HepG2 (cell line): ENCODE measurements around the gene LCK. TPM values are rescaled to one million over a fixed set of nuclear protein-coding genes. Genes with fewer than 3 reads are reported as not detected.

Source experiments
- ATAC-seq: fragments of 200-7000 bp; cut with Tn5 transposase; 3 replicates; pipeline ENCODE4 v1.9.1; 2020; ENCODE audit warnings: mild to moderate bottlenecking, moderate library complexity
- BruUV-seq: library from RNA; stranded (reverse); fragments of 400-500 nt; replicated peaks from 2 replicates; lab custom pipeline; 2021; lab: Mats Ljungman, UMichigan
- CTCF ChIA-PET: fragments of 300-600 bp; formaldehyde crosslinking; extraction: SDS; loops from one replicate; lab custom pipeline; 2021; ENCODE audit warnings: low total read pairs, inconsistent platforms, low intra/inter-chr PET ratio; lab: Yijun Ruan, JAX
- POLR2A ChIA-PET: fragments of 350-600 bp; sonication (Branson Sonifier 250); formaldehyde crosslinking; loops from one replicate; lab custom pipeline; 2020; ENCODE audit warnings: antibody characterized with exemption, inconsistent platforms; lab: Yijun Ruan, JAX
- DNase-seq: peaks from one replicate; pipeline ENCODE4 v3.0.0-alpha.2; 2015; ENCODE audit warnings: low spot score
- FAIRE-seq: peaks from 3 replicates; lab custom pipeline; 2011; peaks lifted over from hg19 to GRCh38; lab: Jason Lieb, UNC
- H2AFZ ChIP-seq: one replicate; pipeline ENCODE4 v1.6.1; 2011; ENCODE audit warnings: low read length, inconsistent platforms
- H3K27ac ChIP-seq: fragments of 300-600 bp; 3 replicates; pipeline ENCODE4 v1.8.0; 2011; ENCODE audit warnings: mixed run types, mild to moderate bottlenecking, mixed read lengths, low read length, inconsistent platforms; ENCODE audit not compliant: insufficient read depth; ENCODE audit errors: extremely low read length
- H3K27me3 ChIP-seq, 2 experiments: fragments of 200-600 bp in 1 of 2; 2 replicates in 1 of 2; 3 replicates in 1 of 2; pipeline versions ENCODE4 v1.6.0 to v1.8.0; 2011; ENCODE audit warnings: low read length in 2 of 2, mild to moderate bottlenecking in 2 of 2, moderate library complexity in 2 of 2, inconsistent platforms in 1 of 2; ENCODE audit not compliant: insufficient read depth in 2 of 2, control insufficient read depth in 1 of 2
- H3K36me3 ChIP-seq, 2 experiments: fragments of 200-600 bp in 1 of 2; replicated peaks in 1 of 2; 2 replicates in 1 of 2; 3 replicates in 1 of 2; pipeline versions ENCODE4 v1.5.1 to v1.8.0; 2011; ENCODE audit warnings: low read length in 2 of 2, inconsistent platforms in 1 of 2; ENCODE audit not compliant: insufficient read depth in 2 of 2, control insufficient read depth in 1 of 2
- H3K4me1 ChIP-seq: 2 replicates; pipeline ENCODE4 v1.5.1; 2012; ENCODE audit warnings: low read length, inconsistent platforms; ENCODE audit not compliant: insufficient read depth
- H3K4me2 ChIP-seq: 2 replicates; pipeline ENCODE4 v1.6.0; 2011; ENCODE audit warnings: low read depth, low read length, inconsistent platforms
- H3K4me3 ChIP-seq, 3 experiments: fragments of 200-600 bp in 1 of 3; sonication (generic), shearing (Covaris generic) in 1 of 3; replicated peaks in 1 of 3; 2 replicates each; pipeline ENCODE4 v1.5.1; 2011 to 2016; ENCODE audit warnings: low read length in 3 of 3, inconsistent platforms in 2 of 3, low read depth in 2 of 3, mild to moderate bottlenecking in 2 of 3, control low read depth in 1 of 3, mixed read lengths in 1 of 3; ENCODE audit not compliant: insufficient read depth in 1 of 3
- H3K79me2 ChIP-seq: one replicate; pipeline ENCODE4 v1.6.1; 2011; ENCODE audit warnings: low read length, inconsistent platforms; ENCODE audit not compliant: insufficient read depth
- H3K9ac ChIP-seq: 2 replicates; pipeline ENCODE4 v1.6.0; 2011; ENCODE audit warnings: mild to moderate bottlenecking, low read depth, low read length, inconsistent platforms; ENCODE audit not compliant: insufficient read depth
- H3K9me3 ChIP-seq: 2 replicates; pipeline ENCODE4 v1.5.1; 2012; ENCODE audit warnings: mild to moderate bottlenecking, low read length
- H4K20me1 ChIP-seq: 2 replicates; pipeline ENCODE4 v1.6.0; 2011; ENCODE audit warnings: inconsistent platforms, mild to moderate bottlenecking, low read length, moderate library complexity; ENCODE audit not compliant: insufficient read depth
- CERS6 ChIP-seq: sonication (generic); formaldehyde crosslinking; IDR thresholded peaks from 2 replicates; pipeline ENCODE4 v1.5.0; 2020; ENCODE audit warnings: missing genetic modification reagents
- CHD4 ChIP-seq: fragments of 200-600 bp; sonication (generic); IDR thresholded peaks from 2 replicates; pipeline ENCODE4 v1.7.0; 2017; ENCODE audit warnings: mild to moderate bottlenecking, low read length, borderline replicate concordance
- EEA1 ChIP-seq: sonication (generic); formaldehyde crosslinking; IDR thresholded peaks from 2 replicates; pipeline ENCODE4 v1.5.1; 2020; ENCODE audit warnings: mild to moderate bottlenecking, missing genetic modification reagents, borderline replicate concordance
- ELF3 ChIP-seq: IDR thresholded peaks from 2 replicates; pipeline ENCODE4 v1.6.1; 2016; ENCODE audit warnings: missing genetic modification reagents, missing compliant biosample characterization
- EP300 ChIP-seq, 3 experiments: sonication (generic) in 1 of 3; formaldehyde crosslinking in 1 of 3; IDR thresholded peaks; 2 replicates each; pipeline versions ENCODE4 v1.5.1 to v1.6.1; 2011 to 2020; ENCODE audit warnings: low read depth in 2 of 3, low read length in 2 of 3, borderline replicate concordance in 1 of 3, improper control_type of control experiment in 1 of 3, mild to moderate bottlenecking in 1 of 3, missing genetic modification reagents in 1 of 3, moderate library complexity in 1 of 3
- ETV5 ChIP-seq: IDR thresholded peaks from 2 replicates; pipeline ENCODE4 v1.6.1; 2018; ENCODE audit warnings: missing biosample characterization, missing genetic modification reagents, inconsistent platforms, borderline replicate concordance
- FOXM1 ChIP-seq: sonication (generic); formaldehyde crosslinking; IDR thresholded peaks from 2 replicates; pipeline ENCODE4 v1.5.0; 2020; ENCODE audit warnings: missing genetic modification reagents
- MED1 ChIP-seq: sonication (generic); formaldehyde crosslinking; IDR thresholded peaks from 2 replicates; pipeline ENCODE4 v1.4.0; 2020; ENCODE audit warnings: missing genetic modification reagents
- MTERF4 ChIP-seq: sonication (generic); formaldehyde crosslinking; IDR thresholded peaks from 2 replicates; pipeline ENCODE4 v1.8.0; 2023; ENCODE audit warnings: mild to moderate bottlenecking, missing genetic modification reagents
- PRDM10 ChIP-seq: sonication (generic); formaldehyde crosslinking; IDR thresholded peaks from 2 replicates; pipeline ENCODE4 v1.4.0; 2020; ENCODE audit warnings: low read depth, missing genetic modification reagents
- TEAD3 ChIP-seq: optimal IDR thresholded peaks from 2 replicates; pipeline ENCODE3; 2016; ENCODE audit warnings: borderline replicate concordance
- ZNF703 ChIP-seq: sonication (generic); formaldehyde crosslinking; IDR thresholded peaks from 2 replicates; pipeline ENCODE4 v1.5.1; 2020; ENCODE audit warnings: missing genetic modification reagents, mild to moderate bottlenecking, moderate library complexity, borderline replicate concordance
- ZSCAN12 ChIP-seq: sonication (generic); formaldehyde crosslinking; IDR thresholded peaks from 2 replicates; pipeline ENCODE4 v1.9.0; 2021; ENCODE audit warnings: mild to moderate bottlenecking, missing genetic modification reagents
- ZSCAN20 ChIP-seq: sonication (generic); formaldehyde crosslinking; IDR thresholded peaks from 2 replicates; pipeline ENCODE4 v1.4.0; 2020; ENCODE audit warnings: missing genetic modification reagents, mild to moderate bottlenecking, borderline replicate concordance
- WGBS: methylation state at CpG from one replicate; pipeline ENCODE4 v1.1.6; 2017; ENCODE audit warnings: low lambda C conversion rate; 5-methylcytosine and 5-hydroxymethylcytosine counted together
- in situ Hi-C: cut with HindIII; loops from 2 replicates; pipeline ENCODE4 v1.10.0; 2017; ENCODE audit warnings: low pct_unique_long_range_greater_than_20kb; ENCODE audit not compliant: extremely low pct_ligation_motif_present
- intact Hi-C: fragments of 100-400 bp; cut with micrococcal nuclease; formaldehyde crosslinking; loops from one replicate; pipeline ENCODE4 v1.10.0; 2022; ENCODE audit not compliant: unreplicated experiment
- polyA plus RNA-seq, 8 experiments: library from polyadenylated mRNA; depleted of rRNA in 3 of 8; stranded (reverse) in 7 of 8; unstranded in 1 of 8; fragments of >200 nt; fragmentation: Illumina TruSeq in 4 of 8; extraction: Trizol in 4 of 8; gene quantifications; 2 replicates each; pipeline versions ENCODE4 v1.2.1 to v1.2.3, GENCODE V29; 2011 to 2016; ENCODE audit warnings: low read depth in 4 of 8, missing spikeins in 1 of 8, mixed read lengths in 1 of 8; ENCODE audit not compliant: insufficient read depth in 1 of 8
- total RNA-seq, 5 experiments: library from RNA; depleted of rRNA; stranded (reverse); fragments of >200 nt; fragmentation: Illumina TruSeq; extraction: Trizol; gene quantifications; 2 replicates each; pipeline ENCODE4 v1.2.3, GENCODE V29; 2016; ENCODE audit warnings: low read depth in 1 of 5
- TF ChIP-seq, protein P1 (sequence below): sonication (generic); formaldehyde crosslinking; IDR thresholded peaks from 2 replicates; pipeline ENCODE4 v1.4.0; 2020; ENCODE audit warnings: missing genetic modification reagents

The LCK gene
- total and polyA plus RNA-seq, 2 of the 13 experiments (the other 11 are each of a cell fraction or from before 2014, with no cell fraction given), result 0.93 to 1.8 TPM

- peak overlapping the region; percentile 53 for H3K27ac ChIP-seq
- H3K36me3 ChIP-seq, result peaks cover 2 to 21% of the 10 kb centered on the region in 2 experiments; a peak in 4 of 5 replicates
- 5% methylated on average over 2 of the region's 2 CpGs for WGBS
- peaks cover 58% of the 10 kb centered on the region for H3K4me1 ChIP-seq
- BruUV-seq, result no TSS peak
- no peaks in the 10 kb centered on the region for H3K27me3 ChIP-seq
- CTCF ChIA-PET, result no interaction called here
- peak overlapping the region; percentile 63 for H3K4me2 ChIP-seq
- DNase-seq, result peak; percentile 34
- peak; percentile 44 for FAIRE-seq
- H4K20me1 ChIP-seq, result no peaks in the 10 kb centered on the region
- peaks cover 70% of the 10 kb centered on the region for H3K79me2 ChIP-seq
- intact Hi-C loops, result no loop called here
- peak; percentile 75 for ATAC-seq
- peak overlapping the region; percentile 14; the same call in 1 of the 2 replicates for H3K9ac ChIP-seq
- H3K4me3 ChIP-seq, result no peak overlapping the region; a peak in 1 of 6 replicates
- H3K9me3 ChIP-seq, result no peaks in the 10 kb centered on the region
- in situ Hi-C loops, result no loop called here
- no peak overlapping the region for H2AFZ ChIP-seq
- POLR2A ChIA-PET, result interaction anchor here (0.6 to 2.9 kb wide), 13 partner anchors 10 to 132 kb away, joined by 3 to 22 read pairs (median 4); partner anchors contain the start of genes HDAC1, LCK, MARCKSL1 and TXLNA
- TF ChIP-seq, protein P1, sequence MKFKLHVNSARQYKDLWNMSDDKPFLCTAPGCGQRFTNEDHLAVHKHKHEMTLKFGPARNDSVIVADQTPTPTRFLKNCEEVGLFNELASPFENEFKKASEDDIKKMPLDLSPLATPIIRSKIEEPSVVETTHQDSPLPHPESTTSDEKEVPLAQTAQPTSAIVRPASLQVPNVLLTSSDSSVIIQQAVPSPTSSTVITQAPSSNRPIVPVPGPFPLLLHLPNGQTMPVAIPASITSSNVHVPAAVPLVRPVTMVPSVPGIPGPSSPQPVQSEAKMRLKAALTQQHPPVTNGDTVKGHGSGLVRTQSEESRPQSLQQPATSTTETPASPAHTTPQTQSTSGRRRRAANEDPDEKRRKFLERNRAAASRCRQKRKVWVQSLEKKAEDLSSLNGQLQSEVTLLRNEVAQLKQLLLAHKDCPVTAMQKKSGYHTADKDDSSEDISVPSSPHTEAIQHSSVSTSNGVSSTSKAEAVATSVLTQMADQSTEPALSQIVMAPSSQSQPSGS (CRISPR knock-in tag), result no peak
- 0 out of 2 replicates have a peak, but pooled peaks have one; percentile 63 for TF ChIP-seq ZSCAN20 (CRISPR knock-in tag)
- no peak for TF ChIP-seq FOXM1 (CRISPR knock-in tag)
- TF ChIP-seq TEAD3 (CRISPR knock-in tag), result peak; percentile 47
- peak in 1 of 2 experiments; percentile 39; a peak in 1 of 4 replicates for TF ChIP-seq EP300 (IDR thresholded peaks at IDR 0.05; ENCODE audit: low read depth in 2 of 2, low read length in 2 of 2)
- no peak for TF ChIP-seq EP300 (CRISPR knock-in tag; IDR thresholded peaks at IDR 0.05; ENCODE audit: borderline replicate concordance)
- peak; percentile 47 for TF ChIP-seq MED1
- TF ChIP-seq CHD4, result no peak
- TF ChIP-seq ELF3 (CRISPR knock-in tag), result no peak
- peak; percentile 14; the same call in 1 of the 2 replicates for TF ChIP-seq ETV5
- no peak for TF ChIP-seq ZSCAN12 (CRISPR knock-in tag)
- no peak for TF ChIP-seq CERS6 (CRISPR knock-in tag)
- no peak for TF ChIP-seq PRDM10 (CRISPR knock-in tag)
- no peak for TF ChIP-seq EEA1
- no peak for TF ChIP-seq MTERF4 (CRISPR knock-in tag)
- TF ChIP-seq ZNF703, result no peak
These were observed 60.8 kb downstream of the LCK start for GRCh38 chr1:32311709-32312393.
